CD4-positive, alpha-beta T cell treated with Interleukin-4 for 1 hour (primary cell): Measurements from ENCODE around the gene JPT1.
"Not testable (repeated sequence)": the region's sequence is repeated elsewhere in the genome, so short reads cannot be mapped to it uniquely, and the experiment has no call there.

Source experiments
- DNase-seq, 2 donors: peaks; one replicate each; pipeline ENCODE4 v3.0.0-alpha.2; 2020 to 2022

The JPT1 gene, protein sequence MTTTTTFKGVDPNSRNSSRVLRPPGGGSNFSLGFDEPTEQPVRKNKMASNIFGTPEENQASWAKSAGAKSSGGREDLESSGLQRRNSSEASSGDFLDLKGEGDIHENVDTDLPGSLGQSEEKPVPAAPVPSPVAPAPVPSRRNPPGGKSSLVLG

DNA sequence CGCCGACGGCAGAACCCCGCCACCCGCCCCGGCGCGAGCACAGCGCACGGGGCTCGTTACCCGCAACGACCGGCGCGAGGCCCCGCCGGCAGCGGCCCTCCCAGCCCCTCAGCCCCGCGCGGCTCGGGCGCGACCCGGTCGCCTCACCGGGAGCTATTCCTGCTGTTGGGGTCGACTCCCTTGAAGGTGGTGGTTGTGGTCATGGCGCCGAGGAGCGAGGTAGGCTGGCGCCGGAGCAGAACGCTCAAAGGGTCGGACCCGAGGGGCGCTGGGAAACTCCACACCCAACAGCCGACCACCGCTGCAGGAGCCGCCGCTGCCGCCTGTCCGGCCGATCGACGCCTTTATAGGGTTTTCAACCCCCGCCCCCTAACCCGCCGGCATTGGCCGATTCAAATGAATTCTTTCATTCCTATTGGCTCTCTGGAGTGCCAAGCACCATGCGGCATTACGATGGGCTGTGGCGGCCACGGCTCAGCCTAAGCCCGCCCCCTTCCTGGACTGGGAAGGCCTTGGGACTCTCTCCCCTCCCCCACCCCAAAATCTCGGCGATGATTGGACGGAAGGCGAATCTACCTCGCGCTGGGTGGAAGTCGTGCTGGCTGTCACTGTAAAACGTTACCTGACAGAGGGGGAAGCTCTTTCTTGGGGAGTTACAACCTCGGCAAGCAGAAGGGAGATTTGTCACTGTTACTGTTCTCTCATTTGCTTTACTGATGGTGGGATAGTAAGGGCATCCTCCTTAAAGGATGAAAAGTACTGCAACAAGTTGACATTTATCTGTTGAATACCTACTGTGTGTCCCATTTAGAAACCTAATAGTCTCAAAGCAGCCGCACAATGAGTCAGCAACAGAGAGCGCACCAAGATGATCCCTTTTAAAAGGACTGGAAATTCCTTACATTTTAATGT, at the start of gene JPT1:
Gene JPT1 (minus strand): TSS at position 318 of the 912 bp plus-strand sequence. CDS start 115 bp downstream, at position 203.
- peak; percentile 99 for DNase-seq

DNA sequence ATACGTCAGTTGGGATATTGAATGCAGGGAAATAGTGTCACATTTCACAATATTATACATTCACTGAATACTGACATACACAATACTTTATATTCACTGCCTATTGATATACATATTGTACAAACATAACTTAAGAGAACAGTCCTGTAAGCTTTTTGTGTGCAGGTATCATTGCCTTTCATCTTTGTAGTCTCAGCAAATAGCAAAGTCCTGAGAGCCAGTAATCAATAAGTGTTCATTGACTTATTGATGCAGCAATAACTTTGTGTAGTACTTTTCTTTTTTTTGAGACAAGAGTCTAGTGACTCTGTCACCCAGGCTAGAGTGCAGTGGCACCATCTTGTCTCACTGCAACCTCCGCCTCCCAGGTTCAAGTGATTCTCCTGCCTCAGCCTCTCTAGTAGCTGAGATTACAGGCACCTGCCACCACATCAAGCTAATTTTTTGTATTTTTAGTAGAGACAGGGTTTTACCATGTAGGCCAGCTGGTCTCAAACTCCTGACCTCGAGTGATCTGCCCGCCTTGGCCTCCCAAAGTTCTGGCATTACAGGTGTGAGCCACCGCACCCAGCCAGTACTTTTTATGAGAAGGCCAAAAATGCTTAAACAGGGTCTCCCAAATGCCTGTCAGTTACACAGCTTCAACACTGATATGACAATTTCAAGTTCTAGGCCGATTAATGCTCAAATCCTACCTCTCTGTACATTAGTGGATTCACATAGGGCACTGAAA, 45.7 kb upstream of the JPT1 start:
- no peak for DNase-seq

DNA sequence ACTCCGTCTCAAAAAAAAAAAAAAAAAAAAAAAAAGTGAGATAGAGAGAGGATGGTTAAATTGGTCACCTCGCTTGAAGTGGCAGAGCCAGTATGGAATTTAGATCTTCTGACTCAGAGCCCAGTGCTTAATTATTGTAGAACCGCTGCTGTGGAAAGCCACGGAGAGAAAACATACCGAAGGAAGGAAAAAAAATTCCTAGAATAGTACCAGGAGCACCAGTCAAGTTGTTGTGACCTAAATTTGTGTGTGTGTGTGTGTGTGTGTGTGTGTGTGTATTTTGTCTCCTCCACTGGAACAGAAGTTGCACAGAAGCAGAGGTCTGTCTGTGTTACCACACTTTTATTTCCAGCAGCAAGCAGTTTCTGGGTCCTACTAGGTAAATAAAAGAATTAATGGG, 40.6 kb upstream of the JPT1 start:
- DNase-seq: no peak

DNA sequence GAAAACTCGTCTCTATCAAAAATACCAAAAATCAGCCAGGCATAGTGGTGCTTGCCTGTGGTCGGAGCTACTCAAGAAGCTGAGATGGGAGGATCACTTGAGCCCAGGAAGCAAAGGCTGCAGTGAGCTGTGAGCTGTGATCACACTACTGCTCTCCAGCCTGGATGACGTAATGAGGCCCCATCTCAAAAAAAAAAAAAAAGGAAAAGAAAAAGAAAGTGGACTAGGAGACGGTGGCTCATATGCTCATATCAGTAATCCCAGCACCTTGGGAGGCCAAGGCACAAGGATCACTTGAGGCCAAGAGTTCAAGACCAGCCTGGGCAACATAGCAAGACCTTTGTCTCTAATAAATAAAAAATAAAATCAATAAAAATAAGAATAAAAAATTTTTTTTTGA, 37.3 kb upstream of the JPT1 start:
- no peak for DNase-seq

DNA sequence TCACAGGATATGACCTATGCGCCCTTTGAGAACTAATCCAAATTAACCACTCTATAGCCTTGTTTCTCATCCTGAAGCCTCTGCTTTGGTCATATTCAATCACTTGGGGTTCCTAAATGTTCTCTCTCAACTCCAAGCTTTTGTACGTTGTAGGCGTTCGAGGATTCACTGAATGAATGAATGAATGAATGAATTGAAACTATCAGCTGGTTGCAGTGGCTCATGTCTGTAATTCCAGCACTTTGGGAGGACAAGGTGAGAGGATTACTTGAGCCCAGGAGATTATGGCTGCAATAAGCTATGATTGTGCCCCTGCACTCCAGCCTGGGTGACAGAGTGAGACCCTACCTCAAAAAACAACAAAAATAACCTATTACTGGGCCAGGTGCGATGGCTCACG, 34.3 kb upstream of the JPT1 start:
- no peak for DNase-seq

DNA sequence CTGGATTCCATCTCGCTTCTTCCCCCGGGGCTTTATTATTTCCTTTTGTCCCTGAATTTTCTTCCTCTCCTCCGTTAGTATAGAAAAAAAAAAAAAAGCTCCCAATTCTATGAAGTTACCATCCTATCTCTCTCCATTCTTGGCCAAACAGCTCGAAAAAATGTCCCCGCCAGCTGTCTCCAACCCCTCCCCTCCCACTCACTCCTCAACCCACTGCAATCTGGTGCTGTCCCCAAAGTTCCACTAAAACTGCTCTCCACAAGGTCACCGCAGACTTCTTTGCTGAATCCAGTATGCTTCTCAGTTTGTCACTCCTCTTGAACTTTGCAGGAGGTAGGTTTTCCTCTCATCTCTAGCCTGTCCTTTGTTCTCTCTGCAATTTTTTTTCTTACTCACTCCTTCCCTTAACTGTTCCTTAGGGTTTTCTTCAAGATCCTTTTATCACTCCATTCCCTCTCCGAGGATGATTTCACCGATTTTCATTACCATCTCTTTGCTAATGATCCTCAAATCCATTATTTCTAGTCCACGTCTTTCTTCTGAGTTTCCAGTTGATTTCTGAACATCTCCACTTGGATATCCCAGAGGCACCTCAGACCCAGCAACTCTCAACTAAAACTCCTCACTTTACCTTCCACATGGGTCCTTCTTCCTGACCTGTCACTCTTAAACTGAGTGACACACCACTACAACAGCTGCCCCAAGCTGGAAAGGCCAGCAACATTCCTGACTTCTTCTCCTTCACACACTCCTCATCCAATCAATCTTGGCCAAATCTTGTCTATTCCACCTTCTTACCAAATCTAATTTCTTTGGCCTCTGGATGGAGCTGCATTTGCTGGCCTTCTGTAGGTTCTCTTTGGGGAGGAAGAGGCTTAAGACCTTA, 29.9 kb upstream of the JPT1 start:
- DNase-seq: no peak

DNA sequence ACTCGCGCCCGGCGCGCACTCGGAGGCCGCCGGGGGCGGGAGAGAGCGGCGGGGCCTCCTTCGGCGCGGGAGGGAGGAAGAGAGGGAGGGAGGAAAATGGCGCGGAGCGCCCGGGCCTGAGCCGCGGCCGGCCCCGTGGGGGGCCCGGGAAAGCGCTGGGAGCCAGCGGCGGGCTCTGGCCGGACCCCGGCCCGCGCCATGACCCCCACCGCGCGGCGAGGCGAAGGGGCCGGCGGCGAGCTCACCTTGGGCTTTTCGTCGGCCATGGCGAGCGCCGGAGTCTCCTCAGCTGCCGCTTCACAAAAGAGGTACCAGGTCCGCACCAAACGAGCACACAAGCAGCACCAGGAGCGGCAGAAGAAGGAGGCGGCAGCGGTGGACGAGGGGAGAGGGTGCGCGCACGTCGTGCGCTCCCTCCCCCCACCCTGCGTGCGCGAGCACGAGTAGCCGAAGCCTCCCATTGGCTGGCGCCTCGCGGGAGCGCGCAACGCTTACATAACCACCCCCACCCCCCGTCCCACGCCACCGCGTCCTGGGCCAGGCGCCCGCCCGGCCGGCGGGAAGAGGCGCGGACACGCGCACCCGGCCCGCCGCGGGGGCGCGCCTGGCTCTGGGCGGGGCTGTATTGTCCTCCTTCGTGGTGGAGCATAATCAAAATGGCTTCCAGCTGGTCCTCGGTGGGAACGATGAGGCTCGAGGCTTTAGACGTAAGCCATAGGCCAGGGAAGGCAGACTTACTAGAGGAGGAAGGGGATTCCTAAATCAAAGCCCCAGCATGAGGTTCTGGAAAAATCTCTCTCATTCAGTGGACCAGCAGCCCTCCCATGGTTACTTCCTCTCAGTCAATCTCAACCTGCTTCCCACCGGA, 28.5 kb upstream of the JPT1 start, which contains the start of gene SUMO2:
Gene SUMO2 (minus strand): TSS at position 391 of the 868 bp plus-strand sequence. CDS start 125 bp downstream, at position 266.
- DNase-seq: peak; percentile 95 to 96

DNA sequence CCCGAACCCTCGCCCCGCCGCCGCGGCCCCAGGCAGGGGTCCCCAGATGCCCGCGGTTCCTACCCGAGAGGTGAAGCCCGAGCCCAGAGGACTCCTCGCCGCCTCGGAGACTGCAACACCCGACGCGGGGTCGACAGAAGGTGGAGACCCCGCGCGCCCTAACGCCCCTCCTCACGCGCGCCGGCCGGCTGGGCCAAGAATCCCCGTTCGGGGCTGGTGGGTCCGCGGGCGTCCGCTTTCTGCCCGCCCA, 27.9 kb upstream of the JPT1 start:
- DNase-seq: no peak

DNA sequence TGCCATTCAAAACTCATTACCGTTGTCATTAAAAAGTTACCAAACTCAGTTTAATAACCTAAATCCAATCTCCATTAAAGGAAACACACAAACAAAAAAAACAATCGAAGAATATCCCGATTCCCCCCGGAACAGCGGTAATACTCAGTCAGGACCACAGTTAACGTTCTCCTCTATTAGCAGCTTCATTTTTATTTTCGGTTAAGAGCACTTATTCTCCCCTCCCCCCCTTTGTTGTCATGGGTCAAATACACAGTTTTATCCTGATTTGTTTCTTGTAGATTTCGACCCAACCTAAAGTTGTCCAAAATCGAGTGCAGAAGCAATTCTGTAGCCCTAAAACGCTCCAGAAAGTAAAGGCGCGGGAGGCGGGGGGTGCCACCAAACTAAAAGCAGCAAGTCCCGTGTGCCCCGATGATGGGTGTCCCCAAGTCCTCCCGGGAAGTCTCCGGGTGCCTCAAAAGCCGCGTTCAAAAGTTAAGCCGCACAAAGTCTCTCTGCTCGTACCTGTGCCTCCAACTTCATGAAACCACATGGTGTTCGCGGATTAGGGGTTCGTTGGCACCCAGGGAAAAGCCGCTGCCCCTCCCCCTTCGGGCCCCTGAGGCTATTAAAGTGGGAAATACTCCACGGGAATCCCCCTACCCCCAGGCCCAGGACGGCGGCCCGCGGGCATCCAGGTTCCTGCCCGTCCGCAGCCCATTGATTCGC, 27.5 kb upstream of the JPT1 start:
- peak; percentile 25 to 56 for DNase-seq

DNA sequence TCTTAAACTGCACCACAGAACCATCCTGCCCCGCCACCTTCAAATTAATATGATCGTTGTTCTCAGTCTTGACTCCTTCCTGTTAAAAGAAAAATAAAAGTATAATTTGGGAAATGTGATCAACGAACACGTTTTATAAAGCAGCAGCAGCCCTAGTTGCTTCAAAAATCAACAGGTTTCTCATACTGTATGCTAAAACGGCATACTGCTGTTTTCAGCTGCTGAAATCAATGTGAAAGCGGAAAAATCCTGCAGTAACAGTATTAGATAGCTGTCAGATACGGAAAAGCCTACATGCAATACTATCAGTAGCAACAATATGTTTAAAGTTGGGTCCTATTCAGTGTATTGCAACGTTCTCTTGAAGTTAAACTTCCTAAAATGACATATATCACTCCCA, 26.8 kb upstream of the JPT1 start:
- no peak for DNase-seq

DNA sequence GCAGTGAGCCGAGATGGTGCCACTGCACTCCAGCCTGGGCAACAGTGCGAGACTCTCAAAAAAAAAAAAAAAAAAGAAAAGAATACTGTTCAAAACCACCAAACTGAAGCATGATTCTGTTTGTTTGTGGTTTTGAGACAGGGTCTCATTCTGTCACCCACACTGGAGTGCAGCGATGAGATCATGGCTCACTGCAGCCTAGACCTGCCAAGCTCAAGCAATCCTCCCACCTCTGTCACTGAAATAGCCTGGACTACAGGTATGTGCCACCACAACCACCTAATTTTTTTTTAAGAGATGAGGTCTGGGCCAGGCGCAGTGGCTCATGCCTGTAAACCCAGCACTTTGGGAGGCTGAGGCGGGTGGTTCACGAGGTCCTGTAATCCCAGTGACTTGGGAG, 24.1 kb upstream of the JPT1 start:
- DNase-seq: no peak

DNA sequence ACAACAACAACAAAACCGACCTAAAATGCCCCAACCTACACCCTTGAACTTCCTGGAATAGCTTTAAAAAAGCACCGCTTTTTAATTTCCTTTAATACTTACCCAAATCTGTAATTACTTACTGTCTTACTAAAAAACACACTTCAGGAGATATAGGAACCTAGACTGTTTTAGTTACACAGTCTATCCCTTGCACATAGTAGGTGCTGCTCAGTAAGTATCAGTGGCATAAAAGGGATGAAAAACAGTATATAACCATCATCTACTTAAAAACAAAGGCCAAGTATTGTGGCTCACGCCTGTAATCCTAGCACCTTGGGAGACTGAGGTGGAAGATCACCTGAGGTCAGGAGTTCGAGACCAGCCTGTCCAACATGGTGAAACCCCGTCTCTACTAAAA, 22.3 kb upstream of the JPT1 start:
- DNase-seq: no peak

DNA sequence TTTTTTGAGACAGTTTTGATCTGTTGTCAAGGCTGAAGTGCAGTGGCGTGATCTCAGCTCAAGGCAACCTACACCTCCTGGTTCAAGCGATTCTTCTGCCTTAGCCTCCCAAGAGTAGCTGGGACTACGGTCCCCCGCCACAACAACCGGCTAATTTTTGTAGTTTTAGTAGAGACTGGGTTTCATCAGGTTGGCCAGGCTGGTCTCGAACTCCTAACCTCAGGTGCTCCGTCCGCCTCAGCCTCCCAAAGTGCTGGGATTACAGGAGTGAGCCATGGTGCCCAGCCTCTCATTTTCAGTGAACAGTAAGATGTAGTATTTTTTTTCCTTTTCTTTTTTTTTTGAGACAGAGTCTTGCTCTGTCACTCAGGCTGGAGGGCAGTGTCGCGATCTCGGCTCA, 20.7 kb upstream of the JPT1 start:
- no peak for DNase-seq

DNA sequence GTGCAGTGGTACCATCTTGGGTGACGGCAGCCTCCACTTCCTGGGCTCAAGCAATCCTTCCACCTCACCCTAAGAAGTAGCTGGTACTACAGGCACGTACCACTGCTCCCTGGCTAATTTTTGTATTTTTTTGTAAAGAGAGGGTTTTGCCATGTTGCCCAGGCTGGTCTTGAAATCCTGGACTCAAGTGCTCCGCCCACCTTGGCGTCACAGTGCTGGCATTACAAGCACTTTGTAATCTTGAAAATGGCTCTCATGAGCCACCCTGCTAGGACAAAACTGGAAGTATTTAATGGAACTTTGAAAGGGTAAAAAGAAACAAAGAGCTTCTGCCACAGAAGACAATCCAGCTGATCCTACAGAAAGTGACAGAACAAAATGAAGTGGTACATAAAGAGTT, 19.2 kb upstream of the JPT1 start:
- DNase-seq: no peak

DNA sequence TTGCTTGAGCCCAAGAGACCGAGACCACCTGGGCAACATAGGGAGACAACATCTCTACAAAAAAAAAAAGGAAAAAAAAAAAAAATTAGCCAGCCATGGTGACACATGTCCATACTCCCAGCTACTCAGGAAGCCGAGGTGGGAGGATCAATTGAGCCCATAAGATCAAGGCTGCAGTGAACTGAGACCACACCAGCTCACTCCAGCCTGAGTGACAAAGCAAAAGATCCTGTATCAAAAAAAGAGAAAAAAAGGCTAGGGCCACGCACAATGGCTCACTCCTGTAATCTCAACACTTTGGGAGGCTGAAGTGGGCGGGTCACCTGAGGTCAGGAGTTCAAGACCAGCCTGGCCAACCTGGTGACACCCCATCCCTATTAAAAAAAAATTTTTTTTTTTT, 14.7 kb upstream of the JPT1 start:
- no peak for DNase-seq

DNA sequence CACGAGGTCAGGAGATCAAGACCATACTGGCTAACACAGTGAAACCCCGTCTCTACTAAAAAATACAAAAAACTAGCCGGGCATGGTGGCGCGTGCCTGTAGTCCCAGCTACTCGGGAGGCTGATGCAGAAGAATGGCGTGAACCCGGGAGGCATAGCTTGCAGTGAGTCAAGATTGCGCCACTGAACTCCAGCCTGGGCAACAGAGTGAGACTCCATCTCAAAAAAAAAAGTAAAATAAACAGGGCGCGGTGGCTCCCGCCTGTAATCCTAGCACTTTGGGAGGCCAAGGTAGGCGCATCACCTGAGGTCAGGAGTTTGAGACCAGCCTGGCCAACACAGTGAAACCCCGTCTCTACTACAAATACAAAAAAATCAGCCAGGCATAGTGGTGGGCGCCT, 10.3 kb upstream of the JPT1 start:
- DNase-seq: not testable (repeated sequence)

DNA sequence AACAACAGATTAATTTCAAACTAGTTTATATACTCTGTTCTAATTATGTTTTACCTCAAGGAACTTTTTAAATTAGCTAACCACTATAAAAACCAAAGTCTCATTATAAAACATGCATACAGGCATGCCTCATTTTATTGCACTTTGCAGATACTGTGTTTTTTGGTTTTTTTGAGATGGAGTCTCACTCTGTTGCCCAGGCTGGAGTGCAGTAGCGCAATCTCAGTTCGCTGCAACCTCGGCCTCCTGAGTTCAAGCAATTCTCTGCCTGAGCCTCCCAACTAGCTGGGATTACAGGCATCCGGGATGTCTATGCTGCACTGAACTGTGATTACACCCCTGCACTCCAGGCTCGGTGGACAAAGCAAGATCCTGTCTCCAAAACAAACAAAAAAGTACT, 8.8 kb upstream of the JPT1 start:
- DNase-seq: no peak

DNA sequence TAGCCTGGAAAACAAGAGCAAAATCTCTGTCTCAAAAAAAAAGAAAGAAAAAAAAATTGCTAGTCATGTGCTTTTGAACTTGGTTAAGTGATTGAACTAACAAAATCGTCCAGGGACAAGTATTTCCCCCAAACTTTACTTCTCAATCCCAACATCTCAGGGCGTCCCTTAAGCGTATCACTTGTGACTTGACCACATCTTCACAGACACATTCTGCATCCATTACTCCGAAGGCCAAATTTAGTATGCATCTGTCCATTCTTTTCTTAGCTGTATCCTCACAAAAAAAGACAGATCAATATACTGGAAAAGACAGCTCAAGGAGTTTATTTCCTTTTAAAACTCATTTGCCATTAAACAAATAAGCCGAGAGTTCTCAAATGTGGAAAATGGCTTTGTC, 5.9 kb upstream of the JPT1 start:
- no peak for DNase-seq

DNA sequence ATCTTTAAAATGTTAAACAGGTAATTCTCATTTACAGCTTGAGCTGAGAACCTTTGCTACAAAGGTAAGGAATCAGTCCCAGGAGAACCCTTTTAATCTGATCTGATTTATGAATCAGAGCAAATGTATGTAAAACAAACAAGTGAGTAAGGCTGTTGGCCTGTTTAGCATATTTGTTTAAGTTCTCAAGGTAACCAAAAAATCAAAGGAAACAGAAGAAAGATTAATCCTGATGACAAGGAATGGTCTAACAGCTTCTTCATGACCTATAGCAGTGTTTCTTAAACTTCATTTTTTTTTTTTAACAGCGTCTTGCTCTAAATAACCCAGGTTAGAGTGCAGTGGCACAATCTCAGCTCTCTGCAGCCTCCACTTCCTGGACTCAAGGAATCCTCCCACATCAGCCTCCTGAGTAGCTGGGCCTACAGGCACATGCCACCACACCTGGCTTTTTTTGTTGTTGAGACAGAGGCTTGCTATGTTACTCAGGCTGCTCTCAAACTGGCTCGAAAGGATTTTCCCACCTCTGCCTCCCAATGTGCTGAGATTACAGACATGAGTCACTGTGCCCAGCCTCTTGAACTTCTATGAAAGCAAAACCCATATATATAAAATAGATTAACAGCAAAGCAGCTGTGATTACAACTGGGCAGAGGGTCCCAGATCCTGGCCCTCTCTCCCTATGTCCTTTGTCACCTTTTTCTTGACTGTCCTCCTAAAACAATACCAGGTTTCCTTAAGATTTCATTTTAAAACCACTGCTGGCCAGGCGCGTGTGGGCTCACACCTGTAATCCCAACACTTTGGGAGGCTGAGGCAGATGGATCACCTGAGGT, 5.1 kb upstream of the JPT1 start:
- no peak for DNase-seq

DNA sequence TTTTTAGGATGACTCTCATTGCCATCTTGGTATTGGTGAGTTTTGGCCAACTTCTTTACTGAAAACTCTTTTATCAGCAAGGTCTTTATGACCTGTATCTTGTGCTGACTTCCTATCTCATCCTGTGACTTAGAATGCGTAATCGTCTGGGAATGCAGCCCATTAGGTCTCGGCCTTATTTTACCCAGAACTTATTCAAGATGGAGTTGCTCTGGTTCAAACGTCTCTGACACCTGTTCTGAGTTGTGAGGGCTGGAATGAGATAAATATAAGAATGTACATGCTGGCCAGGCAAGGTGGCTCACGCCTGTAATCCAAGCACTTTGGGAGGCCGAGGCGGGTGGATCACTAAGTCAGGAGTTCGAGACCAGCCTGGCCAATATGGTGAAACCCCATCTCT, 4.2 kb upstream of the JPT1 start:
- DNase-seq: not testable (repeated sequence)
